ENCODE results near the gene DDOST. TPM values are rescaled to one million over a fixed set of nuclear protein-coding genes. Genes with fewer than 3 reads are reported as not detected.

The DDOST gene
- polyA plus RNA-seq, 1 donor (not counting 4 experiments of a cell fraction or from before 2014, with no cell fraction given): 263 TPM

- no peak overlapping the region for H3K4me3 ChIP-seq (ENCODE audit: control insufficient read depth in 2 of 3, extremely low read depth in 1 of 3, insufficient read depth in 2 of 3, low read depth in 1 of 3, low read length in 3 of 3)
- H2AFZ ChIP-seq (ENCODE audit: control insufficient read depth, low read length): no peak overlapping the region
- H3K27me3 ChIP-seq (ENCODE audit: control insufficient read depth, extremely low read depth, insufficient read depth, low read length): no peaks in the 10 kb centered on the region
- DNase-seq (ENCODE audit: low read depth, low spot score) (no peak), FAIRE-seq (no peak)
- H3K36me3 ChIP-seq (ENCODE audit: control insufficient read depth in 2 of 2, extremely low read depth in 1 of 2, insufficient read depth in 2 of 2, low read length in 2 of 2): peaks cover 5 to 31% of the 10 kb centered on the region in 2 experiments
- no peak overlapping the region for H3K9ac ChIP-seq (ENCODE audit: control insufficient read depth, extremely low read depth, insufficient read depth, low read length)
- no peaks in the 10 kb centered on the region for H3K79me2 ChIP-seq (ENCODE audit: control insufficient read depth, insufficient read depth, low read length)
- no peaks in the 10 kb centered on the region for H3K9me1 ChIP-seq (ENCODE audit: control insufficient read depth, extremely low read depth, insufficient read depth, low read length)
- dilution Hi-C loops (cut with MboI; ENCODE audit: extremely low pct_ligation_motif_present, low sequenced_read_pairs): no loop called here
- no peak overlapping the region for H3K27ac ChIP-seq (ENCODE audit: control insufficient read depth, insufficient read depth, low read length)
- H3K9me3 ChIP-seq (ENCODE audit: control insufficient read depth, low read depth, low read length): no peaks in the 10 kb centered on the region
- no peaks in the 10 kb centered on the region for H4K20me1 ChIP-seq (ENCODE audit: control insufficient read depth, extremely low read depth, insufficient read depth, low read length)
- no peak overlapping the region for H3K4me2 ChIP-seq (ENCODE audit: control insufficient read depth, extremely low read depth, insufficient read depth, low read depth, low read length)
- TF ChIP-seq CTCF (optimal IDR thresholded peaks at IDR 0.05 in 1 of 3, IDR thresholded peaks at IDR 0.05 in 1 of 3, conservative IDR thresholded peaks at IDR 0.05 in 1 of 3; ENCODE audit: extremely low read depth in 1 of 3, insufficient read depth in 2 of 3, low read length in 3 of 3) (no peak), EZH2 (IDR thresholded peaks at IDR 0.05; ENCODE audit: low read length) (no peak)
- no peaks in the 10 kb centered on the region for H3K4me1 ChIP-seq (ENCODE audit: control insufficient read depth, extremely low read depth, insufficient read depth, low read length)
These were observed 46.9 kb upstream of the DDOST start for GRCh38 chr1:20708057-20708456.

GRCh38 chr1:20706841-20707240 lies 45.7 kb upstream of the DDOST start:
- Histone ChIP-seq H3K9ac (ENCODE audit: control insufficient read depth, extremely low read depth, insufficient read depth, low read length) (no peak overlapping the region), H2AFZ (ENCODE audit: control insufficient read depth, low read length) (no peak overlapping the region), H3K4me3 (ENCODE audit: control insufficient read depth in 2 of 3, extremely low read depth in 1 of 3, insufficient read depth in 2 of 3, low read depth in 1 of 3, low read length in 3 of 3) (no peak overlapping the region), H3K4me2 (ENCODE audit: control insufficient read depth, extremely low read depth, insufficient read depth, low read depth, low read length) (no peak overlapping the region), H4K20me1 (ENCODE audit: control insufficient read depth, extremely low read depth, insufficient read depth, low read length) (no peaks in the 10 kb centered on the region), H3K4me1 (ENCODE audit: control insufficient read depth, extremely low read depth, insufficient read depth, low read length) (no peaks in the 10 kb centered on the region), H3K27ac (ENCODE audit: control insufficient read depth, insufficient read depth, low read length) (no peak overlapping the region), H3K27me3 (ENCODE audit: control insufficient read depth, extremely low read depth, insufficient read depth, low read length) (no peaks in the 10 kb centered on the region), H3K36me3 (ENCODE audit: control insufficient read depth in 2 of 2, extremely low read depth in 1 of 2, insufficient read depth in 2 of 2, low read length in 2 of 2) (peaks cover 5 to 33% of the 10 kb centered on the region in 2 experiments), H3K9me1 (ENCODE audit: control insufficient read depth, extremely low read depth, insufficient read depth, low read length) (no peaks in the 10 kb centered on the region), H3K9me3 (ENCODE audit: control insufficient read depth, low read depth, low read length) (no peaks in the 10 kb centered on the region), H3K79me2 (ENCODE audit: control insufficient read depth, insufficient read depth, low read length) (no peaks in the 10 kb centered on the region)
- DNase-seq (ENCODE audit: low read depth, low spot score) (no peak), FAIRE-seq (no peak)
- dilution Hi-C loops (cut with MboI; ENCODE audit: extremely low pct_ligation_motif_present, low sequenced_read_pairs): no loop called here
- TF ChIP-seq EZH2 (IDR thresholded peaks at IDR 0.05; ENCODE audit: low read length) (no peak), CTCF (optimal IDR thresholded peaks at IDR 0.05 in 1 of 3, IDR thresholded peaks at IDR 0.05 in 1 of 3, conservative IDR thresholded peaks at IDR 0.05 in 1 of 3; ENCODE audit: extremely low read depth in 1 of 3, insufficient read depth in 2 of 3, low read length in 3 of 3) (no peak)

Data from keratinocyte (primary cell).